GM21367 (cell line): ENCODE results near the gene SGTA.

ENCODE experiments used
- ATAC-seq: cut with Tn5 transposase; IDR thresholded peaks from one replicate; pipeline ENCODE4 v1.9.1; 2021; ENCODE audit not compliant: unreplicated experiment

SGTA gene

GRCh38 chr19:2729943-2730818, 52.9 kb downstream of the SGTA start:
- ATAC-seq = no peak

GRCh38 chr19:2728783-2729387, 54.2 kb downstream of the SGTA start:
- no peak for ATAC-seq

GRCh38 chr19:2727640-2727944, 55.5 kb downstream of the SGTA start:
- ATAC-seq = no peak

GRCh38 chr19:2726904-2727639, 56.0 kb downstream of the SGTA start:
- no peak for ATAC-seq

GRCh38 chr19:2726160-2726855, 56.8 kb downstream of the SGTA start:
- no peak for ATAC-seq

GRCh38 chr19:2724148-2724557, 58.9 kb downstream of the SGTA start:
- no peak for ATAC-seq

- no peak for ATAC-seq
Measured at GRCh38 chr19:2723747-2724146, 59.3 kb downstream of the SGTA start.

- no peak for ATAC-seq
Measured at GRCh38 chr19:2723345-2723715, 59.7 kb downstream of the SGTA start.

- ATAC-seq = no peak
Measured at GRCh38 chr19:2722541-2723344, 60.3 kb downstream of the SGTA start.

GRCh38 chr19:2721570-2722540, 61.2 kb downstream of the SGTA start:
- ATAC-seq = no peak

GRCh38 chr19:2720777-2721569, 62.1 kb downstream of the SGTA start, which contains the start of gene DIRAS1:
Gene DIRAS1, minus strand, starts transcription at chr19:2721372. Its CDS starts 3,566 bp downstream, at chr19:2717806.
- no peak for ATAC-seq

GRCh38 chr19:2719920-2720776, 62.9 kb downstream of the SGTA start:
- no peak for ATAC-seq

GRCh38 chr19:2719232-2719735, 63.8 kb downstream of the SGTA start:
- no peak for ATAC-seq

GRCh38 chr19:2717638-2718541, 65.2 kb downstream of the SGTA start:
- no peak for ATAC-seq

GRCh38 chr19:2716722-2717637, 66.1 kb downstream of the SGTA start:
- no peak for ATAC-seq
